AG09309 (cell line): Measurements from ENCODE around the gene METTL26.

ENCODE experiments used
- DNase-seq: peaks from one replicate; pipeline ENCODE4 v3.0.0-alpha.2; 2010; ENCODE audit warnings: low read depth
- H3K4me3 ChIP-seq: 2 replicates; pipeline ENCODE4 v1.5.1; 2011; ENCODE audit warnings: mild to moderate bottlenecking, low read depth, low read length, moderate library complexity; ENCODE audit not compliant: control insufficient read depth
- CTCF ChIP-seq: IDR thresholded peaks from 2 replicates; pipeline ENCODE4 v1.5.1; 2011; ENCODE audit warnings: mild to moderate bottlenecking, low read depth, low read length, inconsistent platforms; ENCODE audit not compliant: insufficient read depth, control insufficient read depth; ENCODE audit errors: missing control alignments

METTL26 gene

GRCh38 chr16:632486-633335 lies 3.4 kb downstream of the METTL26 start:
- no peak overlapping the region for H3K4me3 ChIP-seq
- no peak for TF ChIP-seq CTCF
- no peak for DNase-seq

GRCh38 chr16:631808-632358 lies 4.2 kb downstream of the METTL26 start:
- no peak for TF ChIP-seq CTCF
- no peak for DNase-seq
- H3K4me3 ChIP-seq = no peak overlapping the region

GRCh38 chr16:630815-631405 lies 5.2 kb downstream of the METTL26 start, which contains the start of gene WFIKKN1:
TSS of gene WFIKKN1 (plus strand) at chr16:630985. CDS start at chr16:631254, 269 bp downstream.
- no peak within 1 kb of the TSS for H3K4me3 ChIP-seq
- no peak for TF ChIP-seq CTCF
- DNase-seq = no peak

- no peak overlapping the region for H3K4me3 ChIP-seq
- TF ChIP-seq CTCF = no peak
- no peak for DNase-seq
Observed at GRCh38 chr16:630249-630814, 5.8 kb downstream of the METTL26 start.

- H3K4me3 ChIP-seq = no peak overlapping the region
- no peak for DNase-seq
- TF ChIP-seq CTCF = no peak
Observed at GRCh38 chr16:629833-630248, 6.3 kb downstream of the METTL26 start.

- DNase-seq = no peak
- no peak overlapping the region for H3K4me3 ChIP-seq
- no peak for TF ChIP-seq CTCF
Observed at GRCh38 chr16:629185-629832, 6.8 kb downstream of the METTL26 start.
